HG02970 (cell line): ENCODE measurements around the gene PLAAT2.
"Not testable (repeated sequence)": the region's sequence is repeated elsewhere in the genome, so short reads cannot be mapped to it uniquely, and the experiment has no call there.

Source experiments
- ATAC-seq: cut with Tn5 transposase; IDR thresholded peaks from one replicate; pipeline ENCODE4 v1.9.1; 2021; ENCODE audit warnings: mild to moderate bottlenecking, moderate library complexity, moderate number of reproducible peaks; ENCODE audit not compliant: unreplicated experiment, low FRiP score

Gene PLAAT2

GRCh38 chr11:63551091-63551888, 11.9 kb downstream of the PLAAT2 start:
- no peak for ATAC-seq

GRCh38 chr11:63550156-63550700, 13.0 kb downstream of the PLAAT2 start:
- not testable (repeated sequence) for ATAC-seq

DNA sequence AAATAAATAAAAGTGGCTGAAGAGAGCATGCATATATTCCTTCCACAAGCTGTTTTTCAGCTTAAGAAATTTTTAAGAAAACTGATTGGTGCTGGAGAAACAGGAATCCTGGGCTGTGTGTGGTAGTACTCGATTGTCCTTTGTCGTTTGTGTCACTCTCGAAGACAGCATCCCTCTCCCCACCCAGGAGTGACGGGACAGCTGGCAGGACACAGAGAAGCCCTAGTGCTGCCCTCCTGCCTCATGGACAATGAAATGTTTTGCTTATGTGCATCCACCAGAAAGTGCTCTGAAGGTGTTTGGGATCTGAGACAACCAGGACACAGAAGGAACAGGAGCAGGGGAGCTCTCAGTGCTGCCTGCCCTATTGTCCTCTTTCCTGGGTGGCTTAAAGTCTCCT, 13.8 kb downstream of the PLAAT2 start:
- ATAC-seq: no peak

DNA sequence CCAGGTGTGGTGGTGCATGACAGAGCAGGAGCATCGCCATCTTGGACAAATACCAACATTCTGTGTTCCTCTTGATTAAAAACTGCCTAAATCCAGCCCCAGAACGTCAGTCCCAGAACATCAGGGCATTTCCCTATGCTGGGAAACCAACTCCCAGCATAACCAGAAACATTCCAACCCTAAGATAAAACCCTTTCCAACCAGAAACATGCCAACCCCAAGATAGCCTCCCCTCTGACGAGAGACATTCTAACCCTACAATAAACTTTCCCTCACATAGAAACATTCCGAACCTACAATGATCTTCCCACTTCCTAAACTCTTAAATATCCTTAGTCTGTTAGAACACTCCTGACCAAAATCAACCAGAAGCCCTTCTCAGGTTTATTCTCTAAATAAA, 15.0 kb downstream of the PLAAT2 start:
- no peak for ATAC-seq

DNA sequence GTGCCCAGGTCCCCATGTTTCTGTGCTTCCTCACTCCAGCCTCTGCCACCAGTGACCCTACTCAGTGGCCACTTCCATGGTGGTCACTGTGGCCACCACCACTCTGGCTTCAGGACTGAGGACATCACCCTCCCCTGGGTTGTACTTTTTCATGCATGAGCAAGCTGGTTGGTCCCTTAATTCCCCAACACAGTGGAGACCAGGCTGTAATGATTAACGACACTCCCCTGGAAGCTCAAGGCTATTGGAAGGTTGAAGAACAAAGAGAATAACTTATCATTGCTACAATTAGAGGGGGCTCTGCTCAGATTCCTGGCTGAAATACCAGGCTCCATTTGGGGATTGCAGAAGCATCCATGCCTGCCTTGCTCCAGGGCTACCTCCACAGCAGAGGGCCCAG, 16.1 kb downstream of the PLAAT2 start:
- ATAC-seq: no peak

- ATAC-seq: no peak
These were observed 19.5 kb downstream of the PLAAT2 start for GRCh38 chr11:63543711-63544110.

DNA sequence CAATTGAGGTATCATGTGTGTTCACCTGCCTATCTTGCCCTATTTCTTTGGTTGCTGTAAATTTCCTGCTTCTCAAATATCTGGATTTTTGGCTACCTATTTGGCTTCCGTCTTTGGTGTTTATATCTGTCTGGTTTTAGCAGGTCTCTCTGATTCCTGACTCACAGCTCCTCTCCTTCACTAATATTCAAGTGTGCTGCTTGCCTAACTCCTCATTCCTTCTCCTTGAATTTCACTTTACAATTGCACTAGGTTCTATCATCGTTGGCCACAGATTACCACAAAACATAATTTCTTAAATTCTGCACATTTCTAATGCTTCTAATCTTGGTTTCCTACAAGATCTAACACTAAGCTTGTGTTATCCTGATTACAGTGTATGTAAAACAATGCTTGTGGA, 20.7 kb downstream of the PLAAT2 start:
- ATAC-seq: not testable (repeated sequence)

DNA sequence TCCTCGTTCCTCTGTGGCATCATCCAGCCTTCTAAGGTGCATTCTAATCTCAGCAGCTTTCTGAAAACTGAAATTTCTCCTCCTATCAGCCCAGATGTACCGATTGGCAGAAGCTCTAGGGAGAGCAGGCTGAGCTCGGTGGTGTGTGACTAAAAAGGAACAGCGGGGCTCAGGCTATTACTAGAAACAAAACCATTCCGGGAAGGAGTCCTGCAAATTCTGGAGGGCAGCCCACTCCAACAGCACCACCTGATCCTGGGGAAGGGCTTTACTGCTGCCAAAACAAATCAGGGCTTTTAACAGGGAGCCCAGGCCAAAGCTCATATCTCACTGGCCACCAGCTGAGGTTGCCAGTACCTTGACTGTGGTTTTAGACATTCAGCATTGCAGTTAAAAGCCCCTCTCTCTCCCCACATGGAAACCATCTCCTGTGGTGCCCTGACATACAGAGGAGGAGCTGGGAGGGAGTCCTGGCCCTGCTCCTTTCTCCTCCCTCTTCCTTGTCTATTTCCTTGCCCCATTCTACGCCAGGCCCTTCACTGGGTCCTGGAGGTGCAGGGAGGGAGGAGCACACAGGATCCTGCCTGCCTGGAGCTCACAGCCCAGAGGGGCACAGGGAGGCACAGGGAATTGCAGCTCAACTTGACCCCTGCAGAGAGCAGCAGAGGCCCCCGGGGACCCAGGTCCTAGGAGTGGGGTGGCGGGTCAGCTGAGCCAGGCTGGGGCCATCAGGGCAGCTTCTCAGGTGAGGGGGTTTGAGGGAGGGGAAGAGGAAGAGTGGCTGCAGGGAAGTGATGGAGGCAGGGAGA, 25.7 kb downstream of the PLAAT2 start:
- no peak for ATAC-seq

DNA sequence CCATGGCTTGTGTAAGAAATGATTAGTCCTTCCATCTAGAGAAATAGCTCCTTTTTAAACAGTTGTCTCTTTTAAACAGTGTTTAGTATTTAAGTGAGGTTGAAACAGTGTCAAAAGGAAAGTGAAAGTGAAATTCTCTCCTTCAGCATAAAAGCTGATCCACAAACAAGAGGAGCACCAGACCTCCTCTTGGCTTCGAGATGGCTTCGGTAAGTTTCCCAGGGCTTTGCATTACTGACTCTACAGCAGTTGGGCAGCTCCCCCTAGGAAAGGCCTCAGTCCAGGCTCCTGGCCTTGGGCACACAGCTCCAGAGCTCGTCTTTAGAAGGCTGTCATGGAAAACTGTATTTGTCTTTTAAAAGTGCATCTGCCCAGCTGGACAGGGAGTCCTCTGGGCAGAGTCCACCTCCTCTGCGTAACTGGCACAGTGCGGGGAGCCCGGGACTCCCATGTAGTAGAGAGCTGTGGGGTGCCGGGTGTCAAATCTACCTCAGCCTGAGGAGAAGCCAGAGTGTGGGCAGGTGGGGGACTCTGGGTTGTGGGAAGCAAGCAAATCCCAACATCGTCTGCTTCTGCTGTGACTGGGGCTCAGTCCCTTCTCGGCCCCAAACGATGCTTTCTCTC, 26.4 kb downstream of the PLAAT2 start, which contains the start of gene PLAAT4:
Gene PLAAT4 (plus strand): TSS at position 140 of the 624 bp plus-strand sequence. CDS start 61 bp downstream, at position 201.
- no peak for ATAC-seq

DNA sequence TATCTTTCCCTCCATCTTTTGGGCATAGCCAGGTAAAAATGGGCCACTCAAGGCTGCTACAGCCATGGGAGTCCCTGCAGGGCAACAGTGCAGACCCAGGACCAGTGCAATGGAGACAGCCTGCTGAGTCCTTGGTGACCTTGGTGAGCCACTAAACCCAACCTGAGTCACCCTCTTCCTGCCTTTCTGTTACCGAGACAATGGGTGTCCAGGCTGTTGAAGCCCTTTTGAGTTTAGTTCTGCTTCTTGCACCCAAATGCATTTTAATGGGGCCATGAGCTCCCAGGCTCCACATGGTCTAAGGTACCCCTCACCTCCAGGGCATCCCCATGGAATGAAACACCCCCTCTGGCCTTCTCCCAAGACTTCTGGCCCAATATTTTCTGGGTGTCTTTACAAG, 27.4 kb downstream of the PLAAT2 start:
- ATAC-seq: no peak

DNA sequence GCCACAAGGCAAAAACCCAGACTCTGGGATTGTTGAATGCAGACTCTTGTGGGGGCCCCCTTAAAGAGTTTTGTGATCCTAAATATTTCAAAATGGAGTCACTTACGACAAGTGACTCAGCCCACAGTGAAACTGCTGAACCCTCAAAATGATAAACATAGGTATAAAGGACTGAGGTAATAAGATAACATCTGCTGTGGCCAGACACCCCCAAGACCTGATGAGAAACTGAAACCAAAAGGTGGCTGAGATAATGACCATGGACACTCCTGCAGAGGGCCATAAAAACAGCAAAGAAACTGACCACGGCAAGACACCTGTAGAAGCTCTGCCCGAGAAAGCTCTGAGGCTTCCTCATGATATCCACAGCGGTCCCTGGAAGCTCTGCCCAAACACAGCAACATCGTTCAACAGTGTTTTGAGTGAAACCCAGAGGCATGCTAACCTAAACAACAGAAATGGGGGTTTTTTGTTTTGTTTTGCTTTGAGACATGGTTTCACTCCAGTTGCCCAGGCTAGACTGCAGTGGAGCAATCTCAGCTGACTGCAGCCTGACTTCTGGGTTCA, 28.2 kb downstream of the PLAAT2 start:
- ATAC-seq: no peak

DNA sequence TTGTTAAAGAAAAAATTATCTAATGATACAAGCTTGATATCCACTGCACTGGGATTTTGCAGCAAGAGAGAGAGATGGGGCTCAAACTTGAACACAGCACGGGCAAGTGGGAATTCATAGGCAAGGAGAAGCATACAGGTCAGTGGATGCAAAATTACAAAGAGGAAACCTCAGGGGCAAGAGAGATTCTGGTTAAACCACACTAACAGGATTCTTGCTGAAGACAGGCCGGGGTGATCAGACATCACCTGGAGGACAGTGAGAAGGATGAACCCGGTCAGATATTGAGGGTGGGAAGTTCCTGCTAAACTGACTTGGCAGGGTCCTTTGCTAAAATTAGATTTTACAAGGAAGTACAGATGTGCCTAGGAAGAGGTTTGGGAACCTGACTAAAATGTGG, 29.1 kb downstream of the PLAAT2 start:
- no peak for ATAC-seq

DNA sequence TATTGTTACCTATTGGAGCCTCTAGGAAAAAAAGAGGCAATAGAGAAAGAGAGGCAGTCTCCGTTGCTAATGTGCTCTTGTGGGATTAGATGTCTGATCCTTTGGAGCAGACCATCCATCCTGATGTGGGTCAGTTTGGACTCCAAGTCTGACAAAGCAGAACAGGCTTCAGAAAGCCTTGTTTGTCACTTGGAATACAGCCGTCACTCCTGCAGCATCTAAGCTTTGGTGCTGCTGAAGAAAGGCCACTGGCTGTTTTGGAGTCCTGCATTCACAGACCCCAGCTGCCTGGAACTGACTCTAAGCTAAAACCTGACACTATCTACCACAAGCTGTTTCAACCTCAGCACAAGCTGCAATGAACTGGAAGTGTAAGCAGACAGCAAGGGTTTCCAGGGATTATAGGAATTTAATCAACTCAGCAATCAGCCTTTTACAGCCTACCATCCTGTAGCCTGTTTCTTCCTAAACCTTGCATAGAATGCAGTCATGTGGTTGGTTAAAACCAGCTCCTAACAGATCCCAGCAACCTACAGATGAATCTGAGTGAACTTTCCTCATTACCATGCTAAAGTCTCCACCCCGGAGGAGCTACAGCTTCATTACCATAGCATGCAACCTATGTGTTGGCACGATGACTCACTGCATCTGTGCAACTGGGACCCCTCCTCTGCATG, 30.2 kb downstream of the PLAAT2 start:
- no peak for ATAC-seq

GRCh38 chr11:63532117-63532516, 31.1 kb downstream of the PLAAT2 start:
- no peak for ATAC-seq

DNA sequence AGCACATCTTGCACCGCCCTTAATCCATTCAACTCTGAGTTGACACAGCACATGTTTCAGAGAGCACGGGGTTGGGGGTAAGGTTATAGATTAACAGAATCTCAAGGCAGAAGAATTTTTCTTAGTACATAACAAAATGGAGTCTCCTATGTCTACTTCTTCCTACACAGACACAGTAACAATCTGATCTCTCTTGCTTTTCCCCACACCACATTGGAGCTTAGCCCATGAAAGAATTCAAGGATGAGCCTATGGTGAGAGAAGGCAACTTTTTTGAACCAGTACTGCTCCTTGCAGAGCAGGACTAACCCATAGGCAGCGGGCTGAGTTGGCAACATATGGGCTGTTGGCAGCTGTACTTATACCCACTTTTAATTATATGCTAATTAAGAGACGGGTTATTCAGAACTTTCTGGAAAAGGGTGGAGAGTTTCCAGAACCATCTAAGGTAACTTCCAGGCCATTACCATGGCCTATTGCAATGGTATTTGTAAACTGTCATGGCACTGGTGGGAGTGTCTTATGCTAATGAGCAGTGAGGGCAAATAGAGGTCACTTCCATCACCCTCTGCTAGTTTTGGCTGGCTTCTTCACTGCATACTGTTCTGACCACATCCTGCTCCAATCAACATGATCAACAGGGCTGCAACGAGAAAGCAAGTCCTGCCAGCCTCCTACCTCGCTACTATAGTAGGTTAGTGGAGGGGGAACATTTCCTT, 31.9 kb downstream of the PLAAT2 start:
- peak; percentile 62 for ATAC-seq

DNA sequence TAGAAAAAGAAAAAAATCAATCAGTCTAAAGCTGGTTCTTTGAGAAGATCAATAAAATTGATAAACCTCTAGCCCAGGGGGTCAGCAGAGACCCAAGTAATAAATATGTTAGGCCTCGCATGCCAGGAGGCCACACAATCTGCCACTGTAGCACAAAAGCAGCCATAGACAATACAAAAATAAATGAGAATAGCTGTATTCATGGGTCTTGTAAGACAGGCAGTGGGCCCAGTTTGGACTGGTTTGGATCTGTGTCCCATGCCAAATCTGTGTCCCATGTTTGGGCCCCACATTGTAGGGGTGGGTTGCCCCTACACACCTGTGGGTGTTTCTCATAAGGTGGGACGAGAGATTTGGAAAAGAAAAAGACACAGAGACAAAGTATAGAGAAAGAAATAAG, 33.2 kb downstream of the PLAAT2 start:
- no peak for ATAC-seq

- not testable (repeated sequence) for ATAC-seq
These were observed 33.8 kb downstream of the PLAAT2 start for GRCh38 chr11:63529373-63529772.

- not testable (repeated sequence) for ATAC-seq
These were observed 34.4 kb downstream of the PLAAT2 start for GRCh38 chr11:63528729-63529278.

GRCh38 chr11:63528156-63528555, 35.0 kb downstream of the PLAAT2 start:
- ATAC-seq: not testable (repeated sequence)
